ENCODE data around the gene BORCS6.

- TF ChIP-seq CTCF (IDR thresholded peaks at IDR 0.05) (no peak), POLR2A (IDR thresholded peaks at IDR 0.05) (no peak)
These were observed 33.6 kb upstream of the BORCS6 start for GRCh38 chr17:8223356-8224126.
